HG03354 (cell line): ENCODE results near the gene INPPL1.
"Not testable (repeated sequence)": the region's sequence is repeated elsewhere in the genome, so short reads cannot be mapped to it uniquely, and the experiment has no call there.

Experiments used
- ATAC-seq: cut with Tn5 transposase; IDR thresholded peaks from one replicate; pipeline ENCODE4 v1.9.1; 2021; ENCODE audit warnings: mild to moderate bottlenecking; ENCODE audit not compliant: unreplicated experiment, poor library complexity, severe bottlenecking

The INPPL1 gene

GRCh38 chr11:72224564-72225410 is at the start of gene INPPL1:
INPPL1 (plus strand) TSS chr11:72224767; CDS start chr11:72224985, 218 bp downstream.
- ATAC-seq = no peak

- no peak for ATAC-seq
Observed at GRCh38 chr11:72177656-72178055, 46.9 kb upstream of the INPPL1 start.

DNA sequence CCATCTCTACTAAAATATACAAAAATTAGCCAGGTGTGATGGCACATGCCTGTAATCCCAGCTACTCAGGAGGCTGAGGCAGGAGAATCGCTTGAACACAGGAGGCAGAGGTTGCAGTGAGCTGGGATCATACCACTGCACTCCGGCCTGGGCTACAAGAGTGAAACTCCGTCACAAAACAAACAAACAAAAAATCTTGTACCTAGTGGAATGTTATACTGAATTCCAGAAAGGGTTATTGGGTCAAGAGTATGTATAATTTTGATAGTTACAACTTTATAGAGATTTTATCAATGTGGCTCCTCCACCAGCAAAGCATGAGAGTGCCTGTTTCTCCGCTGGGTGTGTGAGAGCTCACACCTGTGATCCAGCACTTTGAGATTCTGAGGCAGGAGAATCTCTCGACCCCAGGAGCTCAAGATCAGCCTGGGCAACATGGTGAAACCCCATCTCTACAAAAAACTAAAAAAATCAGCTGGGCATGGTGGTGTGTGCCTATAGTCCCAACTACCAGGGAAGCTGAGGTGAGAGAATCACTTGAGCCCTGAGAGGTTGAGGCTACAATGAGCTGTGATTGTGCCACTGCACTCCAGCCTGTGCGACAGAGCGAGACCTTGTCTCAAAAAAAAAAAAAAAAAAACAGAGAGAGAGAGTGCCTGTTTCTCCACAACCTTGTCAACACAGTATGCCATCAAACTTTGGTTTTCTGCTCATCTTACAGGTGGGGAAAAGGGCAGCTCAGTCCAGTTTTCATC is 45.3 kb upstream of the INPPL1 start:
- ATAC-seq = no peak

DNA sequence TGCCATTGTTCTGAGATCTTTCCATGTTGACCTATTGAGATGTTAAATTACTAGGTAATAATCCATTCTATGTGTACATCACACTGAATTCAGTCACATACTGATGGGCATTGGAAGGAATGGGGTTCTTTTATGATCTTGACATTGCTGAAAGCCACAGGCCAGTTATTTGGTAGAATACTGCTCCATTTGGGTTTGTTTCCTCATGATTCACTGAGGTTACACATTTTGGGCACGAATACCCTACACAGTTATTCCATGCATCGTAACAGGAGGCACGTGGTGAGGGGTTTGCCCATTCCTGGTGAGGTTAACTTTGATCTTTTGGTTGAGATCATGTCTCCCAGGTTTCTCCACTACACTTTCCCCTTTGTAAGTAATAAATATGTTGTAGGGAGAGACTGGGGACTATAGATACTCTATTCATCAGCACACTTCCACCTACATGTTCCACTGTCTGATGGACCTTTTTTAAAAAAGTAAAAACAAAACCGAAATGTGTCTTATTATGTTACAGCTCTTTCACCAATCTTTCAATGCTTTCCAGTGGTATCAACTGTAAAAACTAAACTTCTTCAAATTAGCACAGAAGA is 44.7 kb upstream of the INPPL1 start:
- ATAC-seq = no peak

DNA sequence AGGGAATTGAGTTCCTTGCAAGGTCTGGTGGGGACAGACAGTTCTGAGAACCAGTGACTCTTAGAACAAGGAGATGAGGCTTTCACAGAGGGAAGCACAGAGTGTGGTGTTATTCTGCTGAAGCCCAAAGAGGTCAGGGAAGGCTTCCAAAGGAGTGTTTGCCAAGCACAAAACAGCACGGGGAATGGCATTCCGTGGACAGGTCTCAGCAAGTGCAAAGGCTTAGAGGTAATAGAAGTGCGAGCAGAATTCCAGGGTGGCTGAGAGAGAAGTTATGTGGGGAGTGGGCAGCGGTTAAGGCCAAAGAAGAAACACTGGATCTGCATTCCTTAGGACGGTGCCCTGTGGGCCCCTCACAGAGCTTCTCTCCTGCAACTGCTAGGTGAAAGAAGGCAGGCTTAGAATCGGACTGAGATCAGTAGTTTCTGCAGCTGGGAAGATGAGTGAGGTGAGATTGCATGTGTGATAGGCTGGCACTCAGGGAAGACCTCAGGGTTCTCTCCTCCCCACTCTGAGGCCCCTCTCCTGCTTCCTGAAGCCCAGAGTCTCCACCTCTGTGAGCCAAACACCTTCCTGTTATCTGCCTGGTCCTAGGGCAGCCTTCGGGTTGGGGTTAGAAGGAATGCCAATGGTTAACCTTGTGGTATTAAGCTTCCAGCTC is 43.5 kb upstream of the INPPL1 start:
- not testable (repeated sequence) for ATAC-seq

DNA sequence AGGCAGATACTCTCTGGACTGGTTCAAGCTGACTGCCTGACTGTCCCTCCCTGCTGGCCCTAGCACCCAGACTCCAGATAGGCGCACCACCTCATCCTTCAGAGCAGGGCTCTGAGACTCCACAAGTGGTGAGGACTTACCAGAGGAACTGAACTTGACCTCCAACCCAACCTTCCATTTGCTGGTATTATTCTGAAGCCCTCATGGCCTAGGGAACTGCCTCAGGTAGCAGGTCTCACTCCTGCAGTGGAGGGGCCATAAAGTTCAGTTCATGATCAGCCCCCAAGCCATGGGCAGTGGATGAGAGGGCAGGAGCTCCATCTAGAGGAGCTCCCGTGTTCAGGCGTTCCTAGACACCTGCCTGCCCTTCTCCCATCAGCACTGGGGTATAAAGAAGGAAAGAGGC is 43.0 kb upstream of the INPPL1 start:
- not testable (repeated sequence) for ATAC-seq

DNA sequence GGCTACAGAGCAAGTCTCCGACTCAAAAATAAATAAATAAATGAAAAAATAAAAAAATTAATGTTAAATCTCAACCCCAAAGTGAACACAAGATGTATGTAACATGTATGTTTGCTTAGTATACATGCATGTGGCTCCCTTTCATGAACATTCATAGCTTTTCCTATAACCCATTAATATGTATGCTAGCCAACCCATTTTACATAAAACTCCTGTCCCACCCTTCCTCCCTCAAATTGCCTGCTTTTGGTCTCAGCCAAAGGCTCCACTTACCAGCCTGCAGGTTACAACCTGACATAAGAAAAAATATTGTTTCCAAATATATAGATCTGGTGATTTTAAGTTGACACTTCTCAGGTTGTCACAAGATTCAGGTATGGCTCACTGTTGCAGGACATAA is 36.3 kb upstream of the INPPL1 start:
- no peak for ATAC-seq

DNA sequence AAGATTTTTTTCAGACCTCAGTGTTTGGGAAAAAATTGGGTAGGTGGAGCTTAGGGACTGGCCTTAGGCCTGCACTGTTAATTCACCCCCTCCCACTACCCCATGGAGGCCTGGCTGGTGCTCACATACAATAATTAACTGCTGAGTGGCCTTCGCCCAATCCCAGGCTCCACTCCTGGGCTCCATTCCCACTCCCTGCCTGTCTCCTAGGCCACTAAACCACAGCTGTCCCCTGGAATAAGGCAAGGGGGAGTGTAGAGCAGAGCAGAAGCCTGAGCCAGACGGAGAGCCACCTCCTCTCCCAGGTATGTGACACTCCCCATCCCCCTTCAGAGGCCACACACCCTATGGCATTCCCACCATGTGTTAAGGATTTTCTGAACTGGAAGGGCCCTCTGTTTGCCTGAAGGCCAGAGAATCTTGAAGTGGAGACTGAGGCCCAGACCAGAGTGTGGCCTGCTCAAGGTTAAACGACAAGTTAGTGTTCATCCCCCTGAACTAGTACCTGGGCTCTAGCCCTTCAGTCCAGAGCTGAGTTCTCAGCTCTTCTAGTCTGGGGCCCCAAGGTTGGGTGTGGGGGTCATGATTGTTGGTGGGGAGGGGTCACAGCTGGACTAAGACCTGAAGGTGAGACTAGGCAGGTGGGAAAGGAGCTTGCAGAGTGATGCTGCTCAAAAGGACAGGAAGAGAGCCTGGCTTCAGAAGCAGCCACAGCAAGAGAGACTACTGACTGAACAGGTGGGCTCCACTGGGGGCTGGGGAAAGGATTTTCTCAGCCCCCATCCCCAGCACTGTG is 34.9 kb upstream of the INPPL1 start:
- no peak for ATAC-seq

DNA sequence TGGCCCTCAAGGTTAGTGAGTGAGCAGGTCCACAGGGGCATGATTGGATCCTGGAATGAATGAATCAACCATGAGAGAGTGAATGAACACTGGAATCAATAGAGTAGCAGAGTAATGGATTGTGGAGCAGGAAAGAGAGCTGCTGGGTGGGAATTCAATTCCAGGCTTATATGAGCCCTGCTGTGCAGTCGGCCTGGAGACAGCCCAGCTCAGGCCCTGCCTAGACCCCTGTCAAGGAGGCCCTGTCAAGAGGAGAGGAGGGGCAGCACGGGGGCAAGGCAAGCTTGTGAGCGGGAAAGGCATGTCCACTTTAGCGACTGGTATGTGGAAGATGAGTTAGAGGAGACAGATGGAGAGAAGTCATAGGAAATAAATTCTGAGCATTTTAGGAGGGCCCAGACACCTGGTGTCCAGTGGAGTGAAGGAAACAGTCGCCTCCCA is 33.9 kb upstream of the INPPL1 start:
- ATAC-seq = no peak

GRCh38 chr11:72191961-72192381 is 32.6 kb upstream of the INPPL1 start, which contains the start of gene FOLR1:
FOLR1 (plus strand) TSS chr11:72192140; CDS start chr11:72192174, 34 bp downstream.
- no peak for ATAC-seq

GRCh38 chr11:72195518-72196270 is 28.9 kb upstream of the INPPL1 start:
- no peak for ATAC-seq

- ATAC-seq = not testable (repeated sequence)
Observed at GRCh38 chr11:72201445-72201844, 23.1 kb upstream of the INPPL1 start.

GRCh38 chr11:72202571-72202970 is 22.0 kb upstream of the INPPL1 start:
- no peak for ATAC-seq

GRCh38 chr11:72203163-72203562 is 21.4 kb upstream of the INPPL1 start:
- no peak for ATAC-seq

GRCh38 chr11:72204886-72205285 is 19.7 kb upstream of the INPPL1 start:
- ATAC-seq = no peak

DNA sequence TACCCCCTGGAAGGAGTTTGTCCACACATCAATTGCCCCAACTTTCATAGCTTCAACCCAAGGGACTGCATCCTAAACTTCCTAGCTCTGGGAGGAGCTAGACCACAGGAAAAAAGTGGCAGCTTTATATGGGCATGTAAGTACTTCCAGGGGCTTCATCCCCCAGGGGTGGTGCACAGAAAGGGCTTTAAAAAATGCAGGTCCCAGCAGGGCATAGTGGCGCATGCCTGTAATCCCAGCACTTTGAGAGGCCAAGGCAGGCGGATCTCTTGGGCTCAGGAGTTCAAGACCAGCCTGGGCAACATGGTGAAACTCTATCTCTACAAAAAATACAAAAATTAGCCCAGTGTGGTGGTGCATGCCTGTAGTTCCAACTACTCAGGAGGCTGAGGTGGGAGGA is 17.8 kb upstream of the INPPL1 start:
- ATAC-seq = not testable (repeated sequence)

GRCh38 chr11:72208281-72208680 is 16.3 kb upstream of the INPPL1 start:
- no peak for ATAC-seq

GRCh38 chr11:72209101-72209500 is 15.5 kb upstream of the INPPL1 start:
- no peak for ATAC-seq
